ENCODE data around the gene CYP26A1.
A peak's percentile ranks its signal among the peaks of the same experiment; 100 is the strongest.

Gene CYP26A1

GRCh38 chr10:93073539-93074146 is at the start of gene CYP26A1:
TSS of gene CYP26A1 (plus strand) at chr10:93073893. CDS start at chr10:93073935, 42 bp downstream.
- DNase-seq (ENCODE audit: low read depth in 2 of 2) = no peak

- DNase-seq (ENCODE audit: low read depth in 2 of 2) = no peak
Measured at GRCh38 chr10:93026072-93026471, 47.6 kb upstream of the CYP26A1 start.

GRCh38 chr10:93027508-93027907 is 46.2 kb upstream of the CYP26A1 start:
- DNase-seq (ENCODE audit: low read depth in 2 of 2) = no peak

GRCh38 chr10:93028883-93029282 is 44.8 kb upstream of the CYP26A1 start:
- no peak for DNase-seq (ENCODE audit: low read depth in 2 of 2)

GRCh38 chr10:93030409-93030808 is 43.3 kb upstream of the CYP26A1 start:
- DNase-seq (ENCODE audit: low read depth in 2 of 2) = no peak

- DNase-seq (ENCODE audit: low read depth in 2 of 2) = no peak
Measured at GRCh38 chr10:93032105-93032808, 41.4 kb upstream of the CYP26A1 start.

GRCh38 chr10:93032809-93033137 is 40.9 kb upstream of the CYP26A1 start:
- no peak for DNase-seq (ENCODE audit: low read depth in 2 of 2)

- DNase-seq (ENCODE audit: low read depth in 2 of 2) = no peak
Measured at GRCh38 chr10:93034426-93034825, 39.3 kb upstream of the CYP26A1 start.

GRCh38 chr10:93039110-93039509 is 34.6 kb upstream of the CYP26A1 start:
- no peak for DNase-seq (ENCODE audit: low read depth in 2 of 2)

- no peak for DNase-seq (ENCODE audit: low read depth in 2 of 2)
Measured at GRCh38 chr10:93039721-93040120, 34.0 kb upstream of the CYP26A1 start.

- DNase-seq (ENCODE audit: low read depth in 2 of 2) = no peak
Measured at GRCh38 chr10:93054486-93054885, 19.2 kb upstream of the CYP26A1 start.

GRCh38 chr10:93058139-93058538 is 15.6 kb upstream of the CYP26A1 start:
- DNase-seq (ENCODE audit: low read depth in 2 of 2) = no peak

- no peak for DNase-seq (ENCODE audit: low read depth in 2 of 2)
Measured at GRCh38 chr10:93059975-93060886, 13.5 kb upstream of the CYP26A1 start, which contains the start of gene CYP26C1. TSS of gene CYP26C1 (plus strand) at chr10:93060798. CDS start at chr10:93061264, 466 bp downstream.

GRCh38 chr10:93060887-93061593 is 12.7 kb upstream of the CYP26A1 start:
- DNase-seq (ENCODE audit: low read depth in 2 of 2) = no peak

GRCh38 chr10:93061594-93062513 is 11.8 kb upstream of the CYP26A1 start:
- DNase-seq (ENCODE audit: low read depth in 2 of 2) = no peak

- DNase-seq (ENCODE audit: low read depth in 2 of 2) = peak; percentile 42 to 59
Measured at GRCh38 chr10:93062514-93063143, 11.1 kb upstream of the CYP26A1 start.

GRCh38 chr10:93063144-93063976 is 10.3 kb upstream of the CYP26A1 start:
- DNase-seq (ENCODE audit: low read depth in 2 of 2) = no peak

- no peak for DNase-seq (ENCODE audit: low read depth in 2 of 2)
Measured at GRCh38 chr10:93063977-93064660, 9.6 kb upstream of the CYP26A1 start.
